ENCODE data around the gene TSKU.

TSKU gene

GRCh38 chr11:76836613-76837291 is 53.6 kb downstream of the TSKU start:
- H3F3A ChIP-seq (ENCODE audit: insufficient read depth, low read length): no peaks in the 10 kb centered on the region
- no peaks in the 10 kb centered on the region for H3K9me2 ChIP-seq (replicated peaks; ENCODE audit: insufficient read depth, low read length)
- H3K9ac ChIP-seq (ENCODE audit: low read length): no peak overlapping the region
- no peak overlapping the region for H3K27ac ChIP-seq (ENCODE audit: low read length)
- TF ChIP-seq EZH2phosphoT487 (IDR thresholded peaks at IDR 0.05; ENCODE audit: low read length): no peak
- no peak for TF ChIP-seq EZH2 (optimal IDR thresholded peaks at IDR 0.05; ENCODE audit: low read depth, low read length)
- no peak for TF ChIP-seq CTCF (IDR thresholded peaks at IDR 0.05; ENCODE audit: low read length)
- H3K4me3 ChIP-seq (ENCODE audit: low read length): no peak overlapping the region
- no peaks in the 10 kb centered on the region for H3K9me3 ChIP-seq (replicated peaks; ENCODE audit: insufficient read depth, low read length)
- no peaks in the 10 kb centered on the region for H3K4me1 ChIP-seq (ENCODE audit: low read length)
- no peaks in the 10 kb centered on the region for H3K27me3 ChIP-seq (replicated peaks; ENCODE audit: insufficient read depth, low read length)
- H3K79me2 ChIP-seq (ENCODE audit: low read length): no peaks in the 10 kb centered on the region
- H4K20me1 ChIP-seq (ENCODE audit: insufficient read depth, low read length): no peaks in the 10 kb centered on the region
- H3K36me3 ChIP-seq (replicated peaks; ENCODE audit: insufficient read depth, low read length): no peaks in the 10 kb centered on the region
- no peak overlapping the region for H3K4me2 ChIP-seq (ENCODE audit: low read depth, low read length)
- DNase-seq: no peak
- no peak overlapping the region for H2AFZ ChIP-seq (ENCODE audit: low read length)

GRCh38 chr11:76837696-76838677 is 54.8 kb downstream of the TSKU start:
- H3K9ac ChIP-seq (ENCODE audit: low read length): no peak overlapping the region
- DNase-seq: no peak

GRCh38 chr11:76838678-76839068 is 55.5 kb downstream of the TSKU start:
- TF ChIP-seq EZH2phosphoT487 (IDR thresholded peaks at IDR 0.05; ENCODE audit: low read length) (no peak), CTCF (IDR thresholded peaks at IDR 0.05; ENCODE audit: low read length) (no peak), EZH2 (optimal IDR thresholded peaks at IDR 0.05; ENCODE audit: low read depth, low read length) (no peak)
- Histone ChIP-seq H3K4me3 (ENCODE audit: low read length) (no peak overlapping the region), H3K4me2 (ENCODE audit: low read depth, low read length) (no peak overlapping the region), H3K9me2 (replicated peaks; ENCODE audit: insufficient read depth, low read length) (no peaks in the 10 kb centered on the region), H3K27ac (ENCODE audit: low read length) (no peak overlapping the region), H3K4me1 (ENCODE audit: low read length) (no peaks in the 10 kb centered on the region), H3K79me2 (ENCODE audit: low read length) (no peaks in the 10 kb centered on the region), H4K20me1 (ENCODE audit: insufficient read depth, low read length) (no peaks in the 10 kb centered on the region), H3K27me3 (replicated peaks; ENCODE audit: insufficient read depth, low read length) (no peaks in the 10 kb centered on the region), H3K9me3 (replicated peaks; ENCODE audit: insufficient read depth, low read length) (no peaks in the 10 kb centered on the region), H3K9ac (ENCODE audit: low read length) (no peak overlapping the region), H2AFZ (ENCODE audit: low read length) (no peak overlapping the region), H3K36me3 (replicated peaks; ENCODE audit: insufficient read depth, low read length) (no peaks in the 10 kb centered on the region), H3F3A (ENCODE audit: insufficient read depth, low read length) (no peaks in the 10 kb centered on the region)
- no peak for DNase-seq

More at GRCh38 chr11:76837696-76838677, 54.8 kb downstream of the TSKU start:
- H3K4me2 ChIP-seq (ENCODE audit: low read depth, low read length): no peak overlapping the region
- no peaks in the 10 kb centered on the region for H3K27me3 ChIP-seq (replicated peaks; ENCODE audit: insufficient read depth, low read length)
- no peak overlapping the region for H3K27ac ChIP-seq (ENCODE audit: low read length)
- H3K4me1 ChIP-seq (ENCODE audit: low read length): no peaks in the 10 kb centered on the region
- H3K4me3 ChIP-seq (ENCODE audit: low read length): no peak overlapping the region
- H4K20me1 ChIP-seq (ENCODE audit: insufficient read depth, low read length): no peaks in the 10 kb centered on the region
- H2AFZ ChIP-seq (ENCODE audit: low read length): no peak overlapping the region
- no peaks in the 10 kb centered on the region for H3K79me2 ChIP-seq (ENCODE audit: low read length)
- no peaks in the 10 kb centered on the region for H3K9me3 ChIP-seq (replicated peaks; ENCODE audit: insufficient read depth, low read length)
- no peaks in the 10 kb centered on the region for H3K9me2 ChIP-seq (replicated peaks; ENCODE audit: insufficient read depth, low read length)
- TF ChIP-seq EZH2 (optimal IDR thresholded peaks at IDR 0.05; ENCODE audit: low read depth, low read length) (no peak), EZH2phosphoT487 (IDR thresholded peaks at IDR 0.05; ENCODE audit: low read length) (no peak), CTCF (IDR thresholded peaks at IDR 0.05; ENCODE audit: low read length) (no peak)
- no peaks in the 10 kb centered on the region for H3F3A ChIP-seq (ENCODE audit: insufficient read depth, low read length)
- no peaks in the 10 kb centered on the region for H3K36me3 ChIP-seq (replicated peaks; ENCODE audit: insufficient read depth, low read length)

Measured in MM.1S (cell line).